Endodermal cell (in vitro differentiated cells): ENCODE results near the gene DNM3. TPM values are rescaled to one million over a fixed set of nuclear protein-coding genes. Genes with fewer than 3 reads are reported as not detected.

Experiments used
- DNase-seq: peaks from one replicate; pipeline ENCODE4 v3.0.0-alpha.2; 2017
- H3K27ac ChIP-seq: 2 replicates; pipeline ENCODE4 v1.5.1; 2013; ENCODE audit warnings: mild to moderate bottlenecking, low read depth, low read length, moderate library complexity
- H3K27me3 ChIP-seq: 2 replicates; pipeline ENCODE4 v1.6.1; 2013; ENCODE audit warnings: mild to moderate bottlenecking, low read length, moderate library complexity; ENCODE audit not compliant: insufficient read depth, control insufficient read depth, poor library complexity, severe bottlenecking
- H3K36me3 ChIP-seq: 2 replicates; pipeline ENCODE4 v1.7.0; 2013; ENCODE audit warnings: mild to moderate bottlenecking, low read length, moderate library complexity; ENCODE audit not compliant: control insufficient read depth, insufficient read depth
- H3K4me1 ChIP-seq: one replicate; pipeline ENCODE4 v1.7.0; 2013; ENCODE audit warnings: low read length; ENCODE audit not compliant: control insufficient read depth, insufficient read depth
- H3K4me3 ChIP-seq: 2 replicates; pipeline ENCODE4 v1.5.1; 2013; ENCODE audit warnings: mild to moderate bottlenecking, low read length, moderate library complexity
- H3K9ac ChIP-seq: 2 replicates; pipeline ENCODE4 v1.6.1; 2013; ENCODE audit warnings: mild to moderate bottlenecking, low read length, moderate library complexity; ENCODE audit not compliant: poor library complexity, severe bottlenecking; ENCODE audit errors: extremely low read depth
- H3K9me3 ChIP-seq: 2 replicates; pipeline ENCODE4 v1.6.1; 2013; ENCODE audit warnings: mild to moderate bottlenecking, low read length, moderate library complexity; ENCODE audit not compliant: control insufficient read depth
- H3K27ac Mint-ChIP-seq: 2 replicates; pipeline ENCODE4 v1.8.0; 2020; ENCODE audit warnings: mixed read lengths
- H3K27me3 Mint-ChIP-seq: 2 replicates; pipeline ENCODE4 v1.8.0; 2021; ENCODE audit warnings: mild to moderate bottlenecking, mixed read lengths; ENCODE audit not compliant: insufficient read depth
- H3K36me3 Mint-ChIP-seq: 2 replicates; pipeline ENCODE4 v1.8.0; 2020; ENCODE audit warnings: low read depth, mixed read lengths
- H3K4me1 Mint-ChIP-seq: 2 replicates; pipeline ENCODE4 v1.8.0; 2020; ENCODE audit warnings: mixed read lengths
- H3K4me3 Mint-ChIP-seq: 2 replicates; pipeline ENCODE4 v1.8.0; 2020; ENCODE audit warnings: mild to moderate bottlenecking, moderate library complexity, mixed read lengths
- H3K9me3 Mint-ChIP-seq: 2 replicates; pipeline ENCODE4 v1.8.0; 2020; ENCODE audit warnings: mild to moderate bottlenecking, mixed read lengths
- WGBS, 2 experiments: methylation state at CpG; one replicate each; pipeline versions ENCODE4 v1.1.5 to v1.1.7; 2013; ENCODE audit warnings: missing lambda C conversion rate in 2 of 2, mixed read lengths in 1 of 2; ENCODE audit not compliant: insufficient coverage in 1 of 2, insufficient read length in 1 of 2; 5-methylcytosine and 5-hydroxymethylcytosine counted together
- total RNA-seq, 2 donors: library from RNA; stranded (reverse); fragmentation: NEBNext Ultra II Directional in 1 of 2; extraction: Animal tissue kit (Norgen Biotek cat#: 25700) in 1 of 2; gene quantifications; 2 replicates in 1 of 2; 3 replicates in 1 of 2; pipeline ENCODE4 v1.2.1, GENCODE V29; 2021
- TF ChIP-seq, protein P1 (sequence below): fragments of 200-600 bp; sonication (generic); conservative IDR thresholded peaks from 2 replicates; pipeline ENCODE4 v1.5.0; 2021; ENCODE audit warnings: antibody characterized with exemption, mild to moderate bottlenecking

The DNM3 gene
- total RNA-seq, 2 donors from 2014 or later, result 0.53 to 1.8 TPM

- H3K9me3 Mint-ChIP-seq, result no peaks in the 10 kb centered on the region
- H3K27ac ChIP-seq, result no peak overlapping the region
- H3K27me3 ChIP-seq, result no peaks in the 10 kb centered on the region
- DNase-seq, result no peak
- no peak overlapping the region for H3K4me3 Mint-ChIP-seq
- H3K36me3 Mint-ChIP-seq, result peaks cover 1% of the 10 kb centered on the region
- H3K27ac Mint-ChIP-seq, result no peak overlapping the region
- peaks cover 39% of the 10 kb centered on the region for H3K4me1 Mint-ChIP-seq
- TF ChIP-seq, protein P1, sequence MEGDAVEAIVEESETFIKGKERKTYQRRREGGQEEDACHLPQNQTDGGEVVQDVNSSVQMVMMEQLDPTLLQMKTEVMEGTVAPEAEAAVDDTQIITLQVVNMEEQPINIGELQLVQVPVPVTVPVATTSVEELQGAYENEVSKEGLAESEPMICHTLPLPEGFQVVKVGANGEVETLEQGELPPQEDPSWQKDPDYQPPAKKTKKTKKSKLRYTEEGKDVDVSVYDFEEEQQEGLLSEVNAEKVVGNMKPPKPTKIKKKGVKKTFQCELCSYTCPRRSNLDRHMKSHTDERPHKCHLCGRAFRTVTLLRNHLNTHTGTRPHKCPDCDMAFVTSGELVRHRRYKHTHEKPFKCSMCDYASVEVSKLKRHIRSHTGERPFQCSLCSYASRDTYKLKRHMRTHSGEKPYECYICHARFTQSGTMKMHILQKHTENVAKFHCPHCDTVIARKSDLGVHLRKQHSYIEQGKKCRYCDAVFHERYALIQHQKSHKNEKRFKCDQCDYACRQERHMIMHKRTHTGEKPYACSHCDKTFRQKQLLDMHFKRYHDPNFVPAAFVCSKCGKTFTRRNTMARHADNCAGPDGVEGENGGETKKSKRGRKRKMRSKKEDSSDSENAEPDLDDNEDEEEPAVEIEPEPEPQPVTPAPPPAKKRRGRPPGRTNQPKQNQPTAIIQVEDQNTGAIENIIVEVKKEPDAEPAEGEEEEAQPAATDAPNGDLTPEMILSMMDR, result no peak
- no peak overlapping the region for H3K9ac ChIP-seq
- no peaks in the 10 kb centered on the region for H3K9me3 ChIP-seq
- WGBS, 2 experiments, result 59 to 71% methylated on average over 1 to 3 of the region's 3 CpGs
- H3K27me3 Mint-ChIP-seq, result no peaks in the 10 kb centered on the region
- H3K4me1 ChIP-seq, result no peaks in the 10 kb centered on the region
- no peak overlapping the region for H3K4me3 ChIP-seq
- H3K36me3 ChIP-seq, result no peaks in the 10 kb centered on the region
Measured at GRCh38 chr1:172390301-172390682, 549.0 kb downstream of the DNM3 start.

GRCh38 chr1:172390683-172391551 lies 549.6 kb downstream of the DNM3 start:
- WGBS, 2 experiments, result 74 to 78% methylated on average over 9 of the region's 9 CpGs
- Mint-ChIP-seq H3K27ac (no peak overlapping the region), H3K9me3 (no peaks in the 10 kb centered on the region), H3K4me1 (peaks cover 39% of the 10 kb centered on the region), H3K27me3 (no peaks in the 10 kb centered on the region), H3K4me3 (no peak overlapping the region), H3K36me3 (peaks cover 1% of the 10 kb centered on the region)
- H3K4me3 ChIP-seq, result no peak overlapping the region
- TF ChIP-seq, protein P1, result peak; percentile 35
- peak; percentile 64 for DNase-seq
- H3K27ac ChIP-seq, result no peak overlapping the region
- no peaks in the 10 kb centered on the region for H3K9me3 ChIP-seq
- no peak overlapping the region for H3K9ac ChIP-seq
- H3K4me1 ChIP-seq, result no peaks in the 10 kb centered on the region
- no peaks in the 10 kb centered on the region for H3K27me3 ChIP-seq
- H3K36me3 ChIP-seq, result no peaks in the 10 kb centered on the region

DNA sequence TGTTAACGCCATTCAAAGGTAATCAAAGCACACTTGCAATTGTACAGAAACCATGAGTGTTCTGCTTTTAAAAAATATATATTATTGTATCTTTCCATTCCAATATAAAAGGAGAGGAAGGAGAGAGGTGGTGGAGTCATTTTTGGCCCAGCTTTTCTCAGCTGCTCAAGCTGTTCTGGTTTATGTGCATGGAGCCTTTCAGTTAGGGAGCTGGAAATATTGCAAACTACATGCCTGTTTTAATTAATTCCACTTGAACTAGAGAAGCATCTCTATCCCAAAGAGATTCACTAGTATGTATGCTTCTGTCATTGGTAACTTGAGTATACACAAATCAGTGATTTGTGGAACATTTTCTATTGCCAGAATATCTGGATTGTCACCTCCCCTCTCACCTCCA lies 550.7 kb downstream of the DNM3 start:
- Mint-ChIP-seq H3K9me3 (no peaks in the 10 kb centered on the region), H3K27me3 (no peaks in the 10 kb centered on the region), H3K4me1 (peaks cover 39% of the 10 kb centered on the region), H3K4me3 (no peak overlapping the region), H3K36me3 (peaks cover 1% of the 10 kb centered on the region), H3K27ac (no peak overlapping the region)
- WGBS, 2 experiments, result 80% methylated on average over 1 of the region's 1 CpG; no CpG with 5 or more reads in 1 of the 2 experiments
- TF ChIP-seq, protein P1, result no peak
- Histone ChIP-seq H3K9me3 (no peaks in the 10 kb centered on the region), H3K4me3 (no peak overlapping the region), H3K4me1 (no peaks in the 10 kb centered on the region), H3K36me3 (no peaks in the 10 kb centered on the region), H3K27me3 (no peaks in the 10 kb centered on the region), H3K27ac (no peak overlapping the region), H3K9ac (no peak overlapping the region)
- no peak for DNase-seq
